HG03469 (cell line): ENCODE results near the gene C1QB.

Experiments used
- ATAC-seq: cut with Tn5 transposase; IDR thresholded peaks from one replicate; pipeline ENCODE4 v1.9.1; 2021; ENCODE audit warnings: mild to moderate bottlenecking, moderate library complexity, moderate number of reproducible peaks; ENCODE audit not compliant: unreplicated experiment

The C1QB gene

DNA sequence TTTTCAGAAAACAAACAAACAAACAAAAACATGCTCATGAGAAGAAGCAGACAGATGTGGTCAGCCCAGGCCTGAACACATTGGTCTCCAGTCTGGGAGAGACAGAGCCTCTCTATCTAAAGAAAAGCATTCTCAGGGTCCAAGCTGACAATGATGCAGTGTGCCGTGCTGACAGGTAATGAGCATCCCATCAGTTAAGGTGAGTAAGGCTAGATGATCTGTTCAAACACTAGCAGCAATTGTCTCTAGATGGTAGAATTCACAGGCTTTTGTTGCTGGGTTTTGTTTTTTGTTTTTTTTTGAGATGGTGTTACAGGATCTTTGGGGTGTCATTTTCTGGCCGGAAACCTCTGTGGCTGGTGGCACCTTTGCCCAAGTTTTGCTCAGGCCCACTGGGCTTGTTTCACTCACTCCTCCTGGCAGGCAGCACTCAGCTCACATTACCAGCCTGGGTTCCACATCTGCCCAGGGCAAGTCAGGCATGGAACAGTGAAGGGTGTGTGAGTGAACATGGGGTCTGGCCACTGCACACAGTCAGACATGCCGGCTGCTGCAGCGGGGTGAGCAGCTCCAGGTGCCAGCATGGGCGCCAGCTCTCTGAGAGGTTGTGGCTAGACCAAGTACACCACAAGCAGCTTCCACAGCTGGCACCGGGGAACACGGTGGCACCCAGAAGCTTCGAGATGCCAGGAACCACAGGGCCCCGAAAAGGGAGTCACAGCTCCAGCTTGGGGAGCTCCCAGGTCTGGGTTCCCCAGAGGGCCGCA is 19.2 kb upstream of the C1QB start:
- ATAC-seq = no peak

DNA sequence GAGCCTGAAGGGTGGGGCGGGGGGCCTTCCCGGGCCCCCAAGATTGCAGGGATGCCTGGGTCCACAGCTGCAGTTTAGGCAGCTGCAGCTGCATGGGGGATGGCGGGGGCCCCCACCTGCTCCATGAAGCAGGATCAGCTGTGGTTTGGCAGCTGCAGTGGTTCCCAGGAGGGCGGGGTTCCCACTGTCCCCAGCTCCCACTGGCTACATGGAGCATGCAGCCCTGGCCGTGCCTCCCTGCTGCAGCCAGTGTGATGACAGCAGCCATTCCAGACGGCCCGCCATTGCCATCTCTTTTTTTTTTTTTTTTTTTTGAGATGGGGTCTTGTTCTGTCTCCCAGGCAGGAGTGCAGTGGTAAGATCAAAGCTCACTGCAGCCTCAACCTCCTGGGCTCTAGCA is 17.6 kb upstream of the C1QB start:
- no peak for ATAC-seq

DNA sequence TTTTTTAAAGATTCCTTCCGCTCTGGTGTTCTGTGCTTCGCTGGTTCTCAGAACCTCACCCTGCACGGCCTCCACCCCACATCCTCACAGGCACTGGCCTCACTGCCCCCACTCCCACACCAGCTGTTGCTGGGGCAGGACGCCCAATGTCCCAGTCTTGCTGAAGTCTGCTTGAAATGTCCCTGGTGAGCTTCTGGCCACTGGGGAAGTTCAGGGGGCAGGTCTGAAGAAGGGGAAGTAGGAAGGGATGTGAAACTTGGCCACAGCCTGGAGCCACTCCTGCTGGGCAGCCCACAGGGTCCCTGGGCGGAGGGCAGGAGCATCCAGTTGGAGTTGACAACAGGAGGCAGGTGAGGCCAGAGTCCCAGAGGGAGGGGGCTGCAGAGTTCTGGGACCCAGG is 16.7 kb upstream of the C1QB start, which contains the start of gene C1QA:
TSS of gene C1QA (plus strand) at position 276 of the 400 bp plus-strand sequence. CDS start 989 bp downstream, outside the sequence.
- no peak for ATAC-seq

DNA sequence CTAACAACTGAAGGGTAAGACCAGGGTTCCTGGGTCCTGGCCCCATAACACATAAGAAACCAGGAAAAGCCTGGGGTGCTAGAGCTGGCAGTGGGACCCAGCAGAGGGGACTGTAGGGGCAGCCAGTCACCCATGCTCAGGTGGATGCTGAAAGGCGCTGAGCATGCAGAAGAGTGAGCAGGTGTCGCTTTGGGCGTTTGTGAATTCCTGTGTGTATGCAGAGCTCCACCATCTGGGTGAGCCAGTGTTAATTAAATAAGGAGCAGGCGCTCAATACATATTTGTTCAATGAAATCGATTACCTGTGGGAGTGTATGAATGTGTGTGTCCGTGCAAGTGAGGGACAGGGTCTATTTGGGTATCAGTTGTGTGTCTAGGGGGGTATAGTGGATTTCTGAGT is 16.1 kb upstream of the C1QB start:
- no peak for ATAC-seq

DNA sequence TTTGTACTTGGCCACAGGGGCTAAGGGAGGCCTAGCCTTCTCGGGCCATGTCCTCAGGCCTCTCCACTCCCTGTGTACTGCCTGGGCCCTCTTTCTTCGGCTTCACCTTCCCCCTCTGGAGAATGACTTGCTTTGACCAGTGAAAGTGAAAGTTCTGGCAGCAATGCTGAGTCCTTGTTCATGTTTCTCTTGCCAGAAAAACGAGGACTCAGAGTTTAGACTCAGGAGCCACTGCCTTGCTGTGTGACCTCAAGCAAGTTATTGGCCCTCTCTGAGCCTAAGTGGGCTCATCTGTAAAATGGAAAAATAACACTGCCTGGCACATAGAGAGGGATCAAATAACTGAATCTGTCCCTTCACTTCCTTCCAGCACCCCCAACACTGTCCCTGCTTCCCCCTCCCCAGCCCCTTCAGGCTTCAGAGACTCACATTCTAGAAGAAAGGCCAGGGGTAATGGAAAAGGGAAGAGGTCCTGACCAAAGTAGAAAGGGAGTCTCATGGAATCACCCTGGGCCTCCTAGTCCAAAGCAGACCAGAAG is 15.1 kb upstream of the C1QB start:
- ATAC-seq = no peak

DNA sequence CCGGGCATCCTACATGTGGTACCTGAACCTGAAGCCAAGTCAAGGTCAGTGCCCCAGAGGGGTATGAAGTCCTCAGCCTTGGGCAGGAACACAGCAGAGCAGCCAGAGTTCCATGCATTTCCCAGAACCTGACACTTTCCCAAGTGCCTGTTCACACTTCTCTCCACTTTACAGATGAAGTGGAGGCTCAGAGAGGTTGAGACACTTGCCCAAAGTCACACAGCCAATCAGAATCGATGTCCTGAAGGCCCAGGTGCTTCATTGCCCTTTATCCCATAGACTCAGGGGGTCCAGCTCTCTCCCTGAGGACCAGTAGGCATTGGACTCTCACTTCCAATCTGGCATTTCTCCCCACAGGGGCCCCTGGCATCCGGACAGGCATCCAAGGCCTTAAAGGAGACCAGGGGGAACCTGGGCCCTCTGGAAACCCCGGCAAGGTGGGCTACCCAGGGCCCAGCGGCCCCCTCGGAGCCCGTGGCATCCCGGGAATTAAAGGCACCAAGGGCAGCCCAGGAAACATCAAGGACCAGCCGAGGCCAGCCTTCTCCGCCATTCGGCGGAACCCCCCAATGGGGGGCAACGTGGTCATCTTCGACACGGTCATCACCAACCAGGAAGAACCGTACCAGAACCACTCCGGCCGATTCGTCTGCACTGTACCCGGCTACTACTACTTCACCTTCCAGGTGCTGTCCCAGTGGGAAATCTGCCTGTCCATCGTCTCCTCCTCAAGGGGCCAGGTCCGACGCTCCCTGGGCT is 14.4 kb upstream of the C1QB start:
- ATAC-seq = no peak

DNA sequence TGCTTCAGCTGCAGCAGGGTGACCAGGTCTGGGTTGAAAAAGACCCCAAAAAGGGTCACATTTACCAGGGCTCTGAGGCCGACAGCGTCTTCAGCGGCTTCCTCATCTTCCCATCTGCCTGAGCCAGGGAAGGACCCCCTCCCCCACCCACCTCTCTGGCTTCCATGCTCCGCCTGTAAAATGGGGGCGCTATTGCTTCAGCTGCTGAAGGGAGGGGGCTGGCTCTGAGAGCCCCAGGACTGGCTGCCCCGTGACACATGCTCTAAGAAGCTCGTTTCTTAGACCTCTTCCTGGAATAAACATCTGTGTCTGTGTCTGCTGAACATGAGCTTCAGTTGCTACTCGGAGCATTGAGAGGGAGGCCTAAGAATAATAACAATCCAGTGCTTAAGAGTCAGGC is 13.8 kb upstream of the C1QB start:
- ATAC-seq = no peak

DNA sequence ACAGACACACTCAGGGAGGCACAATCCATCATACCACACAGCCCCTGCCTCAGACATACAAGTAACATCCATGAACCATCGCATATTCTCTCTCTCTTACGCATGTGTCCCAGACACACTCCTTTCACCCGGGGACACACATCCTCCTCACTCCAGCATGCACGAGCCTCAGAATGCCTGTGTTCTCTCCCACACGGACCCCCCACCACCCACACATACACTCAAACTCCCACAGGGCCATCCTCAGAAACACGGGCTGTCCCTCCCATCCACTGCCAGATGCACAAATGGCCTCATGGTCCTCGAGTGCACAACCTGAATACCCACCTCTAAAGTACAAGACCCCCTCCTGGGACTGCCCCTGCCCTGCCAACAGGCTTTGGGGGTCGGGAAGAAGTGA is 11.8 kb upstream of the C1QB start:
- ATAC-seq = no peak

DNA sequence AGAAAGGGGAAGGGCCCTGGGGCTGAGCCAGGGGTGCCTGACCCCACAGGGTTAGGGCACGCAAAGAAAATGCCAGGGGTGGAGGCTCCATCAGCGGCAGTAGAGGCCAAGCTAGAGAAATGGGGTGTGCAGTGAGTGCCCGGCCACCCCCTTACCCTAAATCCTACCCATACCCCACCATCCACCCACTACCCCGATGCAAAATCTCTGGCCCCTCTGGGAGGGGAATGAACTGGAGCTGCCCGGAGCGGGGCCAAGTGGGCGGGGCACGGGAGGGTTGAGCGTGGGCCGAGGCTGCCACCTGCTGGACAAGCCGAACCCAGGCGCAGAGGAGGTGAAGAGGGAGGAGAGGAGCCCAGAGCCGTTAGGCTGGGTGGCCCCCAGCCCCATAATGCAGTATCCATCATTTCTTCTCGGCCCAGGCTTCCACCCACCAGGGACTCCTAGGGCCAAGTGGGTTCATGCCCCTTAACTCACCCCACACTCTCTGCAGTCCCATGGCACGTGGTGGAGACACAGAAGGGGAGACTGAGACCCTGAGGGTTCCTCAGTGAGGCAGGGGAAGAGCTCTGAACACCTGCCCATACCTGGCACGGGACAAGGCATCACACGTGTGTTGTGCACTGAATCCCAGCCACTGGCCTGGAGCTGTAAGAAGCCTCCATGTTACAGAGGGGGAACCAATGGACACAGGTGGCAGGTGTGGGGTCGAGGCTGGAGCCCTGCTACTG is 11.0 kb upstream of the C1QB start:
- no peak for ATAC-seq

DNA sequence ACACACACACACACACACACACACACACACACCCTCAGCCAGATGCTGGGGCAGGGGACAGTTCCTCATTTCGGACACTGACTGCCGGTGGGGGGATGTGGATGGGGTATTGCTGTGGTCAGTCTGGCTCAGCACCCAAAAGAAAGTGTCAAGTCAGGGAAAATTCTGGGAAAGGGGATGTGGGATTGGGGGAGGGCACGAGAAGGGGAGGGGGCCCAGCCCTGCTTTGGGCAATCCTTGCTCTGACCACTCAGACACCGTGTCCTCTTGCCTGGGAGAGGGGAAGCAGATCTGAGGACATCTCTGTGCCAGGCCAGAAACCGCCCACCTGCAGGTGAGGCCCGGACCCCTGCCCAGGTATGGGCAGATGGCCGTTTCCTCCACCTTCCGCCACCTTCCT is 9.7 kb upstream of the C1QB start, which contains the start of gene C1QC:
TSS of gene C1QC (plus strand) at position 253 of the 400 bp plus-strand sequence. CDS start 391 bp downstream, outside the sequence.
- ATAC-seq = no peak

DNA sequence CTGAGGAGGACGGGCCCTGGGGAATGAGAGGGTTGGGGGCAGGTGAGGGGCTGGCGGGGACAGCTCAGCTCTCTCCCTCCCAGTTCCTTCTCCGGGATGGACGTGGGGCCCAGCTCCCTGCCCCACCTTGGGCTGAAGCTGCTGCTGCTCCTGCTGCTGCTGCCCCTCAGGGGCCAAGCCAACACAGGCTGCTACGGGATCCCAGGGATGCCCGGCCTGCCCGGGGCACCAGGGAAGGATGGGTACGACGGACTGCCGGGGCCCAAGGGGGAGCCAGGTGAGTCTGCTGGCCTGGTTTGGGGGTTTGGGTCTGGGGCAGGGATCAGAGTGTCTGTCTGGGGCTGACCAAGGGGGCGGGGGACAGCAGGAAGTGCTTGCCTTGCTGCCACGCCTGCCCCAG is 9.1 kb upstream of the C1QB start:
- no peak for ATAC-seq

DNA sequence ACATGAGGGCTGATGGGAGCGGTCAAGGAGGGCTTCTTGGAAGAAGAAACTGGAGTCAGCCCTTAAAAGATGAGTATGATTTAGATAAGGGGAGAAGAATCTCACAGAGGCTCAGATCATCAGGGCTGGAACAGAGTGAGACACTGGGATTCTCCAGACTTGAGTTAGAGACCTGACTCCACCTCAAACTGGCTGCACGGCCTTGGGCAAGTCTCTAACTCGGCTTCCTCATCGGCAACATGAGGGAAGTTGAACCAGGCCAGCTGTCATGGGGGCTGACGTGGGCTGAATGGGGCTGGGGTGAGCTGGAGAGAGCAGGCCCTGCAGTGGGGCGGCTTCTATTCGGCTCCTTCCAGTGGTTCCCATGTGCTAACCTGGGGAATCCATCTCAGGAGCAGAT is 7.1 kb upstream of the C1QB start:
- ATAC-seq = no peak

DNA sequence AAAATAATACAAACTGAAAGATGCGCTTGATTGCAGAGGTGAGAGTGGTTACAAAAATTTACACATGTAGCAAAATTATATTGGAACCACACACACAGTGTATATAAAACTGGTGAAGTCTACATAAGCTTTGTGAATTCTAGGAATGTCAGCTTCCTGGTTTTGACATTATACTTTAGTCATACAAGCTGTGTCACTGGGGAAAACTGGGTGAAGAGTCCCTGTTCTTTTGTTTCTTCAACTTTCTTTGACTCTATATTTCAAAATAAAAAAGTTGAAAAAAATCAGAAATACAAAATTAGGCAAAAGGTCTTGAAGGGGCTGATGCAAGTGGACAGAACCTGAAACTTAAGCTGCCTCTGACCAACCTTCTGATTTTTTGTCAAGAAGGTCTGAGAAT is 6.7 kb upstream of the C1QB start:
- ATAC-seq = no peak

DNA sequence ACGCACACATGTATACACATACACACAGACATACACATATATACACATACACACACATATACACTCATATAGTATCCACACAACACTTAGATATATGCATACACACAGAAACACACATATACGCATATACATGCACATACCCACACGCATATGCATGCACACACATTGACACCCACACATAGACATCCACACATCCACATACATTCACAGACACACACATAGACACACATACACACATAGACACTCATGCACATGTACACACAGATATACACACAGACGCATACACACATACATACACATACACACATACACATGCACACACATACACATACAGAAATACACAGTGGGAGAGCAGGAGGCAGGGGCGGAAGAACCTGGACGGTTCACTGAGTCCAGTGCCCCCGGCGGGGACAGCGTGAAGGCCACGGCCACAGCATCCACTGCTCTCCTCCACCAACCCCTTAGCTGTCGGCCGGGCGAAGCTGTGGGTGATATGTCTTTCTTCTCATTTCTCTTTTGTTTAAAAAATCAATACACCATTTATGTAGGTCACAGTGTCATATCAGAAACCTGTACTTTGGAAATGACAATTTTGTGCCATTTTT is 2.8 kb upstream of the C1QB start:
- no peak for ATAC-seq

DNA sequence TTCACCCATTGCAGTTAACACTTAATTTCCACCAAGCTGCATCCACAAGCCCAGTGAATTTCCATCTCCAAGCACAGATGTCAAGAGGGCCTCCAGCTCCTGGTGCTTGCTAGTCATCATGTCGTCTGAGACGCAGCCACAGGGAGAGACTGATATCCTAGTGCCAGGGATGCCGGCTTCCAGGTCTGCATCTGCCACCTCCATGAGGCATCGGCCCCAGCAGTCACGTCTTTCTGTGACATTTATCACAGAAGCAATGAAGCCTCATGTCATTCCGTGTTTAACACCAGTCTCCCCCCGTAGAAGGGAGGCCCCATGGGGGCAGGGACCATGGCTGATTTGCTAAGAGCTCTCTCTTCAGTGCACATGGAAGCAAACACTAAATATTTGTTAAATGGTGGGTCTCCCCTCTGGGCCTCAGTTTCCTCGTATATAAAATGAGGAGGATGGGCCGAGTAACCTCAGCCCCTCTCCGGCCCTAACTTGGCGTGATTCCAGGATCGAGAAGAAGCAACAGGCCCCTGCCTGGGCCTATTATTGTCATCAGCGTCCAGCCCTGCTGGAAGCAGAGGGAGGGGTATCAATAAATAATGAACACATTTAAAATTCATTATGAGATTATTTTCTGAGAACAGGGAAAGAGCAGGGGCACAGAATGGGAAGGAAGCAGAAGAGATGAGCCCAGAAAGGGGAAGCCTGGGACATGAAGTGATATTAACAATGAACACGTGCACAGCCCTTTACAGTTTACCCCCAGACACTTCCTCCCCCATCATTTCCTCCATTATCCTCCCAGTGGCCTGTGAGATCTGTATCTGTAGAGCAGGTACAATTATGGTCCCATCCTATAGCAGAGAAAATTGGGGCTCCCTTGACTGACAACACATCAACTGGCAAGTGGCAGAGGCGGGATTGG is 837 bp upstream of the C1QB start:
- no peak for ATAC-seq

DNA sequence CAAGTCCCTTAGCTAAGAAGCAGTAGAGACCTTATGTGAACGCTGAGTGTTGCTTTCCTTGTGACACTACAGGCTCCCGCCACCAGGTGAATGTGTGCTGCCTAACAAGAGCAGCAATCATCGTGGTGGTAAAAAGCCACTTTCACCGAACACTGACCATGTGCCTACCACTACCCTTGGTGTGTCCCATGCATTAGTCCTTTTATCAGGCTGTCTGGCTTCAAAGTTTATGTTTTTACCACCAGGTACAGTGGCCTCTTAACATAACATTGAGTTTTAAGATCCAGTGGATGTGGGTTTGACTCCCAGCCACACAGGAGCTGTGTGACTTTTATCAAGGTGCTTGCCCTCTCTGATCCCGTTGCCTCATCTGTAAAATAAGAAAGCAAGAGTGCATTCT is 1.7 kb downstream of the C1QB start:
- no peak for ATAC-seq

DNA sequence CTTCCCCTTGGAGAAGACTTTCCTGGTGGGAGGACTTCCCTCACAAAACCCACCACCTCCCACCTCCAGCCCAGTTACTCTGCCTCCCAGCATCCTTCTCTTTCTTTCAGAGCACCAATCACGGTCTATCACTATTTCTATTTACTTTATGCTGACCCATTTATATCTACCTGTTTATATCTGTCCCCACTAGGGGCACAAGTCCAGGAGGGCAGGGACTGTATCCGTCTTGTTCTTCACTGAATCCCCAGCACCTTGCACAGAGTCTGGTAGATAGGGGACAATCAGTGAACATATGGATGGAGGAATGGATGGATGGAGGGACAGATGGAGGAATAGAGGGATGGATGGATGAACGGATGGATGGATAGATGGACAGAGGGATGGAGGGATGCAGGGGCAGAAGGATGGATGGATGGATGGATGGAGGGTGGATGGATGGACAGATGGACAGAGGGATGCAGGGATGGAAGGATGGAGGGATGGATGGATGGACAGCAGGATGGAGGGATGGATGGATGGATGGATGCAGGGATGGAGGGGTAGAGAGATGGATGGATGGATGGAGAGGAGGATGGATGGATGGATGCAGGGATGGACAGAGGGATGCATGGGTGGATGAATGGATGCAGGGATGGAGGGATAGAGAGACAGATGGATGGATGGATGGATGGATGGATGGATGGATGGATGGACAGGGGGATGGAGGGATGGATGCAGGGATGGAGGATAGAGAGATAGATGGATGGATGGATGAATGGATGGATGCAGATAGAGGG is 5.5 kb downstream of the C1QB start:
- no peak for ATAC-seq

DNA sequence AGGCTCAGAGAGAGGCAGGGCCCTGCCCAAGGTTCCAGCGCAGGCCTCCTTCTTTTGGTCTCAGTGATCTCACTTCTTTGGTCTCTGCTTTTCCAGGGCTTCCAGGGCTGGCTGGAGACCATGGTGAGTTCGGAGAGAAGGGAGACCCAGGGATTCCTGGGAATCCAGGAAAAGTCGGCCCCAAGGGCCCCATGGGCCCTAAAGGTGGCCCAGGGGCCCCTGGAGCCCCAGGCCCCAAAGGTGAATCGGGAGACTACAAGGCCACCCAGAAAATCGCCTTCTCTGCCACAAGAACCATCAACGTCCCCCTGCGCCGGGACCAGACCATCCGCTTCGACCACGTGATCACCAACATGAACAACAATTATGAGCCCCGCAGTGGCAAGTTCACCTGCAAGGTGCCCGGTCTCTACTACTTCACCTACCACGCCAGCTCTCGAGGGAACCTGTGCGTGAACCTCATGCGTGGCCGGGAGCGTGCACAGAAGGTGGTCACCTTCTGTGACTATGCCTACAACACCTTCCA is 7.7 kb downstream of the C1QB start:
- ATAC-seq = no peak

DNA sequence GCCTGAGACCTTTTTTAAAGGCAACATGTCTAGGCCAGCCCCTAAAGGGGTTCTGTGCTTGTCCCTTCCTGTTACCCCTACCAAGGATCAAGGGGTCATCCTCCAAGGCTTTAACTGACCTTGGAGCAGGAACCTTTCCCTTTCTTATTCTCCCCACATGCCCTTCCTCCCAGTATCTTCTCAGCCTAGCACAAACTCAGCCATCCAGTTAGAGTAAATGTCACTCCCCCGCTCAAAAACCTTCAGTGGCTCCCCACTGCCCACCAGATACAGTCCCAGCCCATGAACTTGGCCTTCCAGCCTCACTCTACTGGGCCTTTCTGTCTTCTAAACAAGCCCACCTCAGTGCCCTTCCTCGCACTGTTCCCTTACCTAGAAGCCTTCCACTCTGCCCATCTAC is 8.8 kb downstream of the C1QB start:
- no peak for ATAC-seq
